ENCODE results near the gene CENATAC. TPM values are rescaled to one million over a fixed set of nuclear protein-coding genes. Genes with fewer than 3 reads are reported as not detected.
A peak's percentile ranks its signal among the peaks of the same experiment; 100 is the strongest.

Gene CENATAC
- total and polyA plus RNA-seq, 2 donors (not counting 1 experiment from before 2014, with no cell fraction given) = 50.1 to 122 TPM

GRCh38 chr11:119023741-119024140 is 25.8 kb downstream of the CENATAC start:
- Mint-ChIP-seq H3K27me3 (no peaks in the 10 kb centered on the region), H3K4me1 (peaks cover 17% of the 10 kb centered on the region), H3K4me3 (no peak overlapping the region), H3K9me3 (ENCODE audit: insufficient read depth) (no peaks in the 10 kb centered on the region), H3K27ac (peak overlapping the region; percentile 8)
- Histone ChIP-seq H3K9ac (ENCODE audit: low read length) (no peak overlapping the region), H2AFZ (ENCODE audit: insufficient read depth, low read depth, low read length, poor library complexity, severe bottlenecking) (no peak overlapping the region), H3K27me3 (replicated peaks in 1 of 4; ENCODE audit: control extremely low read depth in 1 of 4, control insufficient read depth in 3 of 4, insufficient read depth in 4 of 4, low read length in 3 of 4) (no peaks in the 10 kb centered on the region), H4K20me1 (ENCODE audit: control insufficient read depth, insufficient read depth, low read length, poor library complexity, severe bottlenecking) (peaks cover 10% of the 10 kb centered on the region), H3K36me3 (replicated peaks in 1 of 2; ENCODE audit: control extremely low read depth in 1 of 2, control insufficient read depth in 1 of 2, extremely low read depth in 1 of 2, insufficient read depth in 2 of 2, low read length in 1 of 2) (peaks cover 7 to 44% of the 10 kb centered on the region in 2 experiments), H3K79me2 (ENCODE audit: control insufficient read depth, insufficient read depth, low read length) (peaks cover 54% of the 10 kb centered on the region), H3K4me3 (ENCODE audit: control extremely low read depth in 1 of 5, extremely low read depth in 1 of 5, insufficient read depth in 1 of 5, low read depth in 2 of 5, low read length in 4 of 5) (no peak overlapping the region), H3K4me2 (replicated peaks; ENCODE audit: low read depth, low read length, poor library complexity, severe bottlenecking) (no peak overlapping the region), H3K27ac (ENCODE audit: low read length in 2 of 2) (no peak overlapping the region), H3K4me1 (ENCODE audit: control insufficient read depth in 2 of 2, insufficient read depth in 2 of 2, low read length in 2 of 2) (peaks cover 12 to 14% of the 10 kb centered on the region in 2 donors), H3K9me3 (ENCODE audit: control extremely low read depth in 1 of 3, control insufficient read depth in 2 of 3, insufficient read depth in 1 of 3, low read length in 2 of 3) (no peaks in the 10 kb centered on the region)
- no peak for TF ChIP-seq EZH2 (IDR thresholded peaks at IDR 0.05; ENCODE audit: borderline replicate concordance, insufficient read depth, low read depth, low read length, poor library complexity, severe bottlenecking)
- TF ChIP-seq CTCF (IDR thresholded peaks at IDR 0.05) = no peak
- no peak for DNase-seq
- no peak for ATAC-seq (ENCODE audit: low read depth)
- intact Hi-C loops (cut with micrococcal nuclease) = no loop called here
- ChIA-PET CTCF (no interaction called here), POLR2A (interaction anchor here (1.0 kb wide), 1 partner anchor 26 kb away, joined by 3 read pairs; the partner anchor contains the start of gene CENATAC)

DNA sequence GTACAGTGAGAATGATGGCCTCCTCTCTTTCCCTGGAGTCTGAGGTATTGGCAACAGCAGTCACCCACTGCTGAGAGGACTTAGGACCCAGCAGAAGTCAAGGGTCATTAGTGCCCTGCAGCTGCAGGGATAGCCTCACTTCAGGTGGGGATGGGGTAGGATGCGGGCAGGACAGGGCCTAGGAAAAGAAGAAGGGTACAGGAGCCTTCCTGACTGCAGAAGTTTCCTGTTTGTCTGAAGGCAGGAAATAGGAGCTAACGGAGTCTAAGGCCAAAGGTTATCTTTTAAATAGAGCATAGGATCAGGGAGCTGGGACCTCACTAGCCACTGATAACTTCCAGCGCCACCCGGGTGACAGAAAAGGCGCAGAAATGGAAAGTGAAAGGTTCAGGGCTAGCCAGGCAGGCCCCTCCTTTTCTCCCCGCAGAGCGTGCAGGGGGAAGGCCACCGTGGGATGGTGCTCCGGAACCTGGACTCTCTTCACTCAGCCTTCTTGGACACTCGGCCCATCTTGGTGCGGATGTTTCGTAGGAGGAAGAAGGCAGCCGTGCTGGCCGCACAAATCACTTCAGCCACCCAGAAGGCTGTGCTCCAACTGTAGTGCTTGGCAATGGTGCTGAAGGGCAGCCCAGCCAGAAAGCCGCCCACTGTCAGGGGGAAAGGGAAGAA is 26.6 kb downstream of the CENATAC start:
- peaks cover 55% of the 10 kb centered on the region for H3K79me2 ChIP-seq (ENCODE audit: control insufficient read depth, insufficient read depth, low read length)
- Mint-ChIP-seq H3K4me3 (no peak overlapping the region), H3K27me3 (no peaks in the 10 kb centered on the region), H3K27ac (no peak overlapping the region), H3K9me3 (ENCODE audit: insufficient read depth) (no peaks in the 10 kb centered on the region), H3K4me1 (peaks cover 18% of the 10 kb centered on the region)
- H3K9ac ChIP-seq (ENCODE audit: low read length) = no peak overlapping the region
- POLR2A ChIA-PET = interaction anchor here (0.9 to 1.0 kb wide), 2 partner anchors 22 to 27 kb away, joined by 3 to 6 read pairs; partner anchors contain the start of gene CENATAC
- no peak for ATAC-seq (ENCODE audit: low read depth)
- H3K27me3 ChIP-seq (replicated peaks in 1 of 4; ENCODE audit: control extremely low read depth in 1 of 4, control insufficient read depth in 3 of 4, insufficient read depth in 4 of 4, low read length in 3 of 4) = no peaks in the 10 kb centered on the region
- no peak for DNase-seq
- CTCF ChIA-PET = no interaction called here
- H3K4me1 ChIP-seq (ENCODE audit: control insufficient read depth in 2 of 2, insufficient read depth in 2 of 2, low read length in 2 of 2) = peaks cover 7 to 8% of the 10 kb centered on the region in 2 donors
- no peak overlapping the region for H2AFZ ChIP-seq (ENCODE audit: insufficient read depth, low read depth, low read length, poor library complexity, severe bottlenecking)
- TF ChIP-seq CTCF (IDR thresholded peaks at IDR 0.05) (no peak), EZH2 (IDR thresholded peaks at IDR 0.05; ENCODE audit: borderline replicate concordance, insufficient read depth, low read depth, low read length, poor library complexity, severe bottlenecking) (no peak)
- no peak overlapping the region for H3K27ac ChIP-seq (ENCODE audit: low read length in 2 of 2)
- intact Hi-C loops (cut with micrococcal nuclease) = no loop called here
- peaks cover 7 to 44% of the 10 kb centered on the region in 2 experiments for H3K36me3 ChIP-seq (replicated peaks in 1 of 2; ENCODE audit: control extremely low read depth in 1 of 2, control insufficient read depth in 1 of 2, extremely low read depth in 1 of 2, insufficient read depth in 2 of 2, low read length in 1 of 2)
- no peak overlapping the region for H3K4me2 ChIP-seq (replicated peaks; ENCODE audit: low read depth, low read length, poor library complexity, severe bottlenecking)
- H3K9me3 ChIP-seq (ENCODE audit: control extremely low read depth in 1 of 3, control insufficient read depth in 2 of 3, insufficient read depth in 1 of 3, low read length in 2 of 3) = no peaks in the 10 kb centered on the region
- 94% methylated on average over 15 of the region's 15 CpGs for WGBS (ENCODE audit: insufficient coverage)
- H4K20me1 ChIP-seq (ENCODE audit: control insufficient read depth, insufficient read depth, low read length, poor library complexity, severe bottlenecking) = peaks cover 10% of the 10 kb centered on the region
- H3K4me3 ChIP-seq (ENCODE audit: control extremely low read depth in 1 of 5, extremely low read depth in 1 of 5, insufficient read depth in 1 of 5, low read depth in 2 of 5, low read length in 4 of 5) = no peak overlapping the region

All from B cell (primary cell).